Midbrain (tissue), 1 donor: ENCODE measurements around the gene IGFN1.

Experiments used
- DNase-seq: peaks from one replicate; lab custom pipeline; 2025; lab: John Stamatoyannopoulos, UW

Gene IGFN1

GRCh38 chr1:201185123-201185453, 5.5 kb upstream of the IGFN1 start:
- no peak for DNase-seq

DNA sequence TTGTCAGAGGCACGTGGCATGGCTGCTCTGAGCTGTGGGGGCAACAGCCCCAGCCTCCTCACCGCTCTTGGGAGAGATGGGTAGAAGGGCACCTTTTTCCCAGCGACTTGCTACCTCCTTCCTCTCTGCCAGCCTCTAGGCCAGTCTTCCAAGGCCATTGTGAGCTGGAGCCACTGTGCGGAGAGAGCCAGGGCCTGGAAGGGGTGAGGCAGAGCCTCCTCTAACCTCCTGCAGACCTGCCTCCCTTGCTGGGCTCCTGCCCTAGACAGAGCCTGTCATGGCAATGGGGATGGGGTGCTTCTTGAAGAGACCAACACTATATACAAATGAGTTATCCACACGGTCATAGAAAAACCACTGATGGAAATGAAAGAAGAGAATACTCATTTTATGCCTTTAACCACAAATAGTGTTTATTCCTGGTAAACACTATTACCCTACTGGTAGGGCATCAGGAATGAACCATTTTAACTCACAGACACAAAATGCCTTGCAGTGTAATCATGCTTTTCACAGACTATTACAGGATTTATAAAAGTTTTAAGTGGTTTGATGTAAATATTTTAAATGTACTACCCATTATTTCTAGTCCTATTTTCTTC, 5.0 kb upstream of the IGFN1 start:
- DNase-seq = no peak

DNA sequence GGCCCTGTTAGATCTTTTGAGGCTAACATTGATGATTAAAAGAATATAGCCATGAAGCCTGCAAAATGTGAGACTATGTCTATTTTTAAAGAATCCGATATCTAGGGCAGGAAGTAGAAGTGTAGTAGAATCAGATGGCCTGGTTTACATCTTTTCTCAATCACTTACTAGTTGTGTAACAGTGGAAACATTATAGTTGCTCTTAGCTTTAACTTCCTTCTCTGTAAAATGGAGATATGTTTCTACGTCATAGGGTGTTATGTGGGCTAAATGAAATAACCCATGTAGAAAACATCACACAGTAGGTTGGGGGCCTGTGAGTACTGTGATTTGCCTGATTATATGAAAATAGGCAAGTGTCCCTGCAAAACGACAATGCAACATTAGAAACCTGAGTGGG, 4.4 kb upstream of the IGFN1 start:
- no peak for DNase-seq

- no peak for DNase-seq
Observed at GRCh38 chr1:201189085-201189484, 1.5 kb upstream of the IGFN1 start.

DNA sequence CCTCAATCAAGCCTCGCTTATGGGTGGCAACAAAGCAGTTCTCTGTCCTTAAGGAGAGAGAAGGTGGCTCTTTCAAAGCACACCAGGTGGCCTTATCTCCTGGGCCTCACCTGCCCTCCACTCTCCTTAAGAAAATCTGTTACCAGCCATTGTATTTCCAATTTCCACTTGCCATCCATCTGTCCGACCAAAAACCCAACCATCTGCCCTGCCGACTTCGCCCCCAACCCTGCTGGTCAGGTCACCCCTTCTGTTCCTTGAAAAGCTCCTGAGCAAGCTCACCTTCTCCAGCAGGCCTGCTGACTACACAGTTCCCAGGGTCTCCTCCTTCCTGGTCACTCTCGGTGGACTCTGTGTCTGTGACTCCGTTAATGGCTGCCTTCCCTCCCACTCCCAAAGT, 619 bp upstream of the IGFN1 start:
- no peak for DNase-seq

DNA sequence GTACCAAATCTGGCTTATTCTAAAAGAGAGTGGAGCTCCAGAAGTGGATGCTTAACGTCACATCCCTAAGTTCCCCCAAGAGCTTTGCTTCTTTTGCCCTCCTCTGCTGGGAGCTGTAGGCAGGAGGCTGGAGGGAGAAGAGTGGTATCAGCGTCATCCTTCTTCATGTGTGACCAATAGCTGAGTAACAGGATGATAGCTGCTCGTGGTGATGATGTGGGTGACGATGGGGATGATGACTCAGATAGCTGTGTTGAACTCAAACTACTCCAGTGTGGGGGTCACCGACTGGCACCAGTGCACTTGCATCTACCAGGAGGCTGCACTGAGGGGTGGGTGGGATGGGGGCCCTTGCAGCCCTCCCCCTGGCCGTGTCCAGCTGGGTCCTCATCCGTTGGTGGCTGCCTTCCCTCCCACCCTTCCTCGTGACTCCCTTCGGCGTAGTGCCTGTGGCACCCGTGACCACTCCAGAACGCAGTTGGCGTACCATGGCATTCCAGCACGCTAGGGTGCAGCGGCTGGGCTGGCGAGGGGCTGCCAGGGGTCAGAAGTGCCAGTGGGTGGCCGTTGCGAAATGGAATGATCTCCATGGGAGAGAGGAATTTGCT, 1.1 kb downstream of the IGFN1 start:
- no peak for DNase-seq

GRCh38 chr1:201192261-201192788, 1.7 kb downstream of the IGFN1 start:
- peak; percentile 8 for DNase-seq

DNA sequence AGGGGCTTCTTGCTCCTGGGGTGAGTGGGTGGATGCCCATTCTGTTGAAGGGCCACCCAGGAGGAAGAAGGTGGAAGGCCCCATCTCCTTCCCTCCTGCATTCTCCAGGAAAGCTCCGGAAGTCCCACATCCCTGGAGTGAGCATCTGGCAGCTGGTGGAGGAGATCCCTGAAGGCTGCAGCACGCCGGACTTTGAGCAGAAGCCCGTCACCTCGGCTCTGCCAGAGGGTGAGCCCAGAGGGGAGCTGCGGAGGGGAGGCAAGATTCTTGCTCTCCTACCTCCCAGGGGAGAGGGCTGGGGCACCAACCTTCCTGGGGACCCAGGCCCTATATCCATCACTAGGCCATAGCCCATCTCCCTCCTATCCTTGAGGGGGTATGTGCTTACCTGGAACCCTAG, 3.4 kb downstream of the IGFN1 start:
- DNase-seq = no peak

GRCh38 chr1:201198598-201198997, 8.0 kb downstream of the IGFN1 start:
- DNase-seq = no peak

- DNase-seq = no peak
Observed at GRCh38 chr1:201205036-201205435, 14.4 kb downstream of the IGFN1 start.

GRCh38 chr1:201206176-201206575, 15.6 kb downstream of the IGFN1 start:
- no peak for DNase-seq

- no peak for DNase-seq
Observed at GRCh38 chr1:201207046-201207445, 16.4 kb downstream of the IGFN1 start.

DNA sequence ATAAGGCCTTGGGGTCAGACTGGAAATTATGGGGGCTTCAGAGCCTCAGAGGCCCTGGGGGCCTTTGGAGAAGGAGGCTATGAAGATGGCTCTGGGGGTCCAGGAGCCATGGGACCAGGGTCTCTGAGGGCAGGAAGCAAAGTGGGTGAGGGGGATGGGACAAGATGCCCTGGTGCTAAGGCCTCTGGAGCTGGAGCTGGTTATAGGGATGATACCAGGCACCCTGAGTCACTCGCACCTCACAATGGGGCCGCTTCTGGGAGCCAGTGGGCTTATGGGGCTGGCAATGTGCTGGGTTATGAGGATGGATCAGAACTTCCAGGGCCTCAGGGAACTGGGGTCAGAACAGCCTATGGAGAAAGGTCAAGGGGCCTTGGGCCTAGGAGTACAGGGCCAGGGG, 17.6 kb downstream of the IGFN1 start:
- no peak for DNase-seq

DNA sequence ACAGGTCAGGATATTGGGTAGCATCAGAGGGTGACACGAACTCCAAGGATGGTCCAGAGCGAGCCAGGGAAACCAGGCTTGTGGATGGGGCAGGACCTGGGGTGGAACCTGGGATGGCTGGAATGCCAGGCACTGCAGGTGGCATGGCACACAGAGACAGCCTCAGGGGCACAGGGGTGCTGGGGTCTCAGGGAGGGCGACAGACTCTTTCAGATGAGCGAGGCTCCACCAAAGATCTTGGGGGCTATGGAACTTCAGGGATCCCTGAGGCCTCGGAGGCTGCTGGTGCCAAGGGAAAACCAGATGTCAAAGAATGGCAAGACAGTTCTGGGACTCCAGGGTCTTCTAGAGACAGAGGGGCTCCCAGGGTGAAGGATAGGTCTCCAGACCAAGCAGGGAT, 21.4 kb downstream of the IGFN1 start:
- DNase-seq = no peak

GRCh38 chr1:201212461-201213055, 21.9 kb downstream of the IGFN1 start:
- DNase-seq = no peak

DNA sequence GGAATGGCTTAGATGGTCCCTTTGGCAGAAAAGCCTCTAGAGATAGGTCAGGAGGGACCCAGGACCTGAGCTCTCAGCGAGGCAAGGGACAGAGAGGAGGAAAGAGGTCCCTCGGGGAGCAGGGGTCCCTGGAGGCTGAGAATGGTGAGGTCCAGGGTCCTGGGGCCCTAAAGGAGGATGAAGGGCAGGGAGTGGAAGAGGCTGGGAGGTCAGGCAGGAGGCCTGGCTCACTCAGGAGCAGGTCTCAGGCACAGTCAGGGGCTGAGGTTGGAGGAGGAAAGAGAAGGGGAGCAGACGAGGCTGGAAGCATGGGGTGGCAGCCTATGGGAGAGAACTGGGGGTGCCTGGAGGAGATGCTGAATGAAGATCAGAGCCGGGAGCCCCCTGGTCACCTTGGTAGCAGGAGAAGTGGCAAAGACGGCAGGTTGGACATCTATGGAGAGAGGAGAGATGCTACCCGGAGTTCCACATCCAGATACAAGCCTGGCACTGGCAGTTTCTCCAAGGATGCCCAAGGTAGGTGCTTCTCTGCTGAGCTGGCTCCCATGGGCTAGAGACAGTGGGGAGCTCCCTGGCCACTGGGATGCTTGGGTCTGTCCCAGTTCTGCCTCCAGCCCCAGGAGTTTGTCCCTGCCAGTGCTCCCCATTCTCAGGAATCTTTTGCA, 22.6 kb downstream of the IGFN1 start:
- no peak for DNase-seq

- DNase-seq = no peak
Observed at GRCh38 chr1:201213926-201214325, 23.3 kb downstream of the IGFN1 start.

DNA sequence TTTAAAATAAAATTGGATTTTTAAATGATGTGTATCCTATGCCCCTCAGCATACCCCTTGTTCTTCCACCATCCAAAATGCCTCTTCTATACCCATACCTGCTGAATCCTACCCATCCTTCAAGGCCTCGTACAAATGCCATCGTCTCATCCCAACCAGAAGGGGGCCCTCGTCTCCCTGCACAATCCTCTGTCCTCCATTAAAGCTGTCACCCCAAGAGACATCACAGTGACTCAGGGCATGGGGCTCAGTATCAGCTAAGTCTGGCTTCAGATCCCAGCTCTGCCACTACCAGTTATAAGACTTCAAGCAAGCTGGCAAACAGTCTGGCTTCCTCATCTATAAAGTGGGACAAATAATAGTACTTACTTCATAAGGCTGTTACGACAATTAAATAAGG, 23.8 kb downstream of the IGFN1 start:
- no peak for DNase-seq

DNA sequence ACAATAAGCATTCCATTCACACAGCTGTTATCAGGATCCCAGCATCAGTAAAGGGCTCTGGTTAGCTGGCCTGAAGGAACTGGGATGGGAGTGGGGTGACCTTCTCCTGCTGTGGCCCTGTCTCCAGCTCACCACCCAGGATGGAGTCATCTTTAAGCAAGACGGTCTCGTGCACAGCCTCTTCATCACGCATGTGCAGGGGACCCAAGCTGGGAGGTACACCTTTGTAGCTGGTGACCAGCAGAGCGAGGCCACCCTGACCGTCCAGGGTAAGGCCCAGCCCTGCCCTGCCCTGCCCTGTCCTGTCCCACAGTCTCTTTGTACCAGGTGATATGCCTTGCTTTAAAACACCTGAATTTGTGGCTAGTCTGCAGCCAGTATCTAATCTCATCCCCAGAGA, 24.3 kb downstream of the IGFN1 start:
- DNase-seq = no peak

DNA sequence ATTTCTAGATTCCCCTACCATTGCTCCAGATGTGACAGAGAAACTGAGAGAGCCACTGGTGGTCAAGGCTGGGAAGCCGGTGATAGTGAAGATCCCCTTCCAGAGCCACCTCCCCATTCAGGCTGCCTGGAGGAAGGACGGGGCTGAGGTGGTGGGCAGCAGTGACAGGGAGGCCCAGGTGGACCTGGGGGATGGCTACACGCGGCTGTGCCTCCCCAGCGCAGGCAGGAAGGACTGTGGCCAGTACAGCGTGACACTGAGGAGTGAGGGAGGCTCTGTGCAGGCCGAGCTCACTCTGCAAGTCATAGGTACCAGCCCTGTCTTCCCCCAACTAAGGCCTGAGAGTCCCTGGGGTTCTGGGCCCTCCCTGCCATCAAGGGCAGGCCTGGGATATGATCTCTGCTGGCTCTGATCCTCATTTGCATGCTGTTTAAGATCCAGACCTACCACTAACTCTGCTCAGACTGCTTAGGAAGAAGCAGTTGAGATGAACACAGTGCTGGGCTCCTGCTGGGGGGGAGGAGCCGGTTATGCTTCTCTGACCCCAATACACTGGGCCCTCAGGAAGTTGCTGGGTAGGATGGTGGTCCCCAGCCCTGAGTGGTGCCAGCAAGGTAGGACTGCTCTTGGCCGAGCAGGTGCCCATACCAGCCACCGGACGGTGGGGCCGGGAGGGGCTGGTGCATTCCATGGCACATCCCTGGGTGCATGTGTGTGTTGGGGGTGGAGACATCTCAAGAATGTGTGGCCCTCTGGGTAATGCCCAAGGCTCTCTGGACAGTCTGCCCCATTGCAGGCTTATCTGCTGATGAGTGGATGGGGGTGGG, 25.1 kb downstream of the IGFN1 start:
- no peak for DNase-seq

DNA sequence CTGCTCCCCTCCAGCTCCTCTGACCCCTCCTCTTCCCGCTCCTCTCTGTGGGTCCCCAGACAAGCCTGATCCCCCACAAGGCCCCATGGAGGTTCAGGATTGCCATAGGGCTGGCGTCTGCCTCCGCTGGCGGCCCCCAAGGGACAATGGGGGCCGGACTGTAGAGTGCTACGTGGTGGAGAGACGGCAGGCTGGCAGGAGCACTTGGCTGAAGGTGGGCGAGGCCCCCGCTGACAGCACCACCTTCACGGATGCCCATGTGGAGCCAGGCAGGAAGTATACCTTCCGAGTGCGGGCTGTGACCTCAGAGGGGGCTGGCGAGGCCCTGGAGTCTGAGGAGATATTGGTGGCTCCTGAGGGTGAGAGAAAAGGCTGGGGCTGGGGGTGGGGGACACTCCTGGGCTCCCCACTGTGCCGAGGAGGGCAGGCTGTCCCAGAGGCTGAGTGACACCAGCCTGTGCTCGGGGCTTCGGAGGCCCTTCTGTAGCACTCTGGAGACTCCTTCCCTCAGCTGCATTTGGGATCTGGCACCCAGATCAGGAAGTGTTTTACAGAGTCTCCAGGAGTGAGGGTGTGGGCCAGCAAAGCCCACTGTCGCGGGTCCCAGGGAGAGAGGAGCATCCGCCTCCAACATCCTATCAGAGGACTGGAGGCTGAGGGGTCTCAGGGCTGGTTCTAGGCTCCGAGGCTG, 25.9 kb downstream of the IGFN1 start:
- no peak for DNase-seq

DNA sequence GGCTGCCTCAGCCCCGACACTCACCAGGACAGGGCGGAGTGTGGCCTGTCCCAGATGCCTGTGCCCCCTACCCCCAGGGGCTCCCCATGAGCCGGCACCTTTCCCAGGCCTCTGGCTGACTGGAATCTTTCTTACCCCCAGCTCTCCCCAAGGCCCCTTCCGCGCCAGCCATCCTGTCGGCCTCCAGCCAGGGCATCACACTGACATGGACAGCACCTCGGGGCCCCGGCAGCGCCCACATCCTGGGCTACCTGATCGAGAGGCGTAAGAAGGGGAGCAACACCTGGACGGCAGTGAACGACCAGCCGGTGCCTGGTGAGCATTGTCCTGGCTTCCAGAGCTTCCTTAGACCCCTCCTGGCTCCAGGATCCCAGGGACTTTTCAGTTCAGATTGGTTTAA, 26.5 kb downstream of the IGFN1 start:
- DNase-seq = no peak
